SU-DHL-6 (cell line): Measurements from ENCODE around the gene ARHGEF28.

Source experiments
- CTCF ChIP-seq: fragments of 200-600 bp; sonication (generic); IDR thresholded peaks from one replicate; pipeline ENCODE4 v1.5.1; 2017; ENCODE audit warnings: antibody characterized with exemption, mild to moderate bottlenecking, low read length, moderate library complexity; ENCODE audit not compliant: insufficient read depth, poor library complexity, severe bottlenecking
- EZH2phosphoT487 ChIP-seq: fragments of 200-600 bp; sonication (generic), shearing (Covaris generic); conservative IDR thresholded peaks from 2 replicates; pipeline ENCODE4 v1.6.1; 2018; ENCODE audit warnings: mild to moderate bottlenecking, antibody characterized with exemption, low read length, moderate library complexity, mixed read lengths

GRCh38 chr5:73838901-73839300 is 212.9 kb downstream of the ARHGEF28 start:
- TF ChIP-seq CTCF (no peak), EZH2phosphoT487 (no peak)
